Measurements from ENCODE around the gene RARB.

DNA sequence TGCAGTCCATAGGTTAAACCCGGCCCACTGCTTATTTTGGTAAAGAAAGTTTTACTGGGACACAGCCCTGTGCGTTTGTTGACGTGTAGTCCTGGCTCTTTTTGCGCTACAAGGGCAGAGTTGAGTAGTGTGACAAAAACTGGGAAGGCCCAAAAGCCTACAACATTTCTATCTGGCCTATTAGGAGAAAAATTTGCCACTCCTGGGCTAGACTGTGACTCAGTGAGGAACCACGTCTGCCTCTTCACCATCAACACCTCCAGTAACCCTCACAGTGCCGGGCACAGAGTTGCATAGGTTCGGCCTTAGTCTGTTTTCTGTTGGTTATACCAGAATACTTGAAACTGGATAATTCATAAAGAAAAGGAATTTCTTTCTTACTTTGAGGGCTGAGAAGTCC lies 126.3 kb downstream of the RARB start:
- TF ChIP-seq CTCF (conservative IDR thresholded peaks at IDR 0.05; ENCODE audit: low read depth in 2 of 2) (no peak), EZH2 (IDR thresholded peaks at IDR 0.05; ENCODE audit: low read depth, unreplicated experiment) (no peak), REST (IDR thresholded peaks at IDR 0.05; ENCODE audit: unreplicated experiment) (no peak), CREB1 (CRISPR knock-in tag; IDR thresholded peaks at IDR 0.05; ENCODE audit: low read depth) (no peak), NANOG (IDR thresholded peaks at IDR 0.05; ENCODE audit: borderline replicate concordance) (no peak), EZH2phosphoT487 (IDR thresholded peaks at IDR 0.05; ENCODE audit: unreplicated experiment) (no peak), JUNB (IDR thresholded peaks at IDR 0.05; ENCODE audit: unreplicated experiment) (no peak), POLR2AphosphoS5 (IDR thresholded peaks at IDR 0.05; ENCODE audit: low read depth) (no peak), ZNF114 (CRISPR knock-in tag; IDR thresholded peaks at IDR 0.05) (no peak)
- TF ChIP-seq, protein P1, sequence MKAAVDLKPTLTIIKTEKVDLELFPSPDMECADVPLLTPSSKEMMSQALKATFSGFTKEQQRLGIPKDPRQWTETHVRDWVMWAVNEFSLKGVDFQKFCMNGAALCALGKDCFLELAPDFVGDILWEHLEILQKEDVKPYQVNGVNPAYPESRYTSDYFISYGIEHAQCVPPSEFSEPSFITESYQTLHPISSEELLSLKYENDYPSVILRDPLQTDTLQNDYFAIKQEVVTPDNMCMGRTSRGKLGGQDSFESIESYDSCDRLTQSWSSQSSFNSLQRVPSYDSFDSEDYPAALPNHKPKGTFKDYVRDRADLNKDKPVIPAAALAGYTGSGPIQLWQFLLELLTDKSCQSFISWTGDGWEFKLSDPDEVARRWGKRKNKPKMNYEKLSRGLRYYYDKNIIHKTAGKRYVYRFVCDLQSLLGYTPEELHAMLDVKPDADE (IDR thresholded peaks at IDR 0.05), result no peak

Measured in GM23338 (cell line).